Activated CD4-positive, alpha-beta memory T cell treated with anti-CD3 and anti-CD28 coated beads, Interleukin-2, amount 10 ng/mL, durations not matched to agents 7 days and 5 days (primary cell): ENCODE measurements around the gene CRB1. TPM values are rescaled to one million over a fixed set of nuclear protein-coding genes. Genes with fewer than 3 reads are reported as not detected.

Experiments used
- CTCF ChIA-PET: fragments of 350-600 bp; sonication (Branson Sonifier 250); formaldehyde crosslinking; loops from one replicate; lab custom pipeline; 2021; ENCODE audit warnings: antibody characterized with exemption, inconsistent platforms; lab: Charles Lee
- POLR2A ChIA-PET: fragments of 350-600 bp; sonication (Branson Sonifier 250); formaldehyde crosslinking; loops from one replicate; lab custom pipeline; 2021; ENCODE audit warnings: antibody characterized with exemption; lab: Charles Lee
- DNase-seq: peaks from one replicate; pipeline ENCODE4 v3.0.0-alpha.2; 2020
- H3K27ac Mint-ChIP-seq: one replicate; pipeline ENCODE4 v1.8.0; 2021; ENCODE audit warnings: mild to moderate bottlenecking, mixed read lengths
- H3K27me3 Mint-ChIP-seq: one replicate; pipeline ENCODE4 v1.8.0; 2021; ENCODE audit warnings: mixed read lengths
- H3K36me3 Mint-ChIP-seq: one replicate; pipeline ENCODE4 v1.8.0; 2021; ENCODE audit warnings: low read depth, mixed read lengths
- H3K4me1 Mint-ChIP-seq: one replicate; pipeline ENCODE4 v1.8.0; 2021; ENCODE audit warnings: mixed read lengths
- H3K4me3 Mint-ChIP-seq: one replicate; pipeline ENCODE4 v1.8.0; 2021; ENCODE audit warnings: mild to moderate bottlenecking, mixed read lengths
- H3K9me3 Mint-ChIP-seq: one replicate; pipeline ENCODE4 v1.8.0; 2021; ENCODE audit warnings: mixed read lengths
- total RNA-seq, 2 experiments: library from RNA; stranded (reverse); gene quantifications; one replicate each; pipeline ENCODE4 v1.2.3, GENCODE V29; 2021

CRB1 gene
- total RNA-seq, 2 experiments from 2014 or later: not detected

DNA sequence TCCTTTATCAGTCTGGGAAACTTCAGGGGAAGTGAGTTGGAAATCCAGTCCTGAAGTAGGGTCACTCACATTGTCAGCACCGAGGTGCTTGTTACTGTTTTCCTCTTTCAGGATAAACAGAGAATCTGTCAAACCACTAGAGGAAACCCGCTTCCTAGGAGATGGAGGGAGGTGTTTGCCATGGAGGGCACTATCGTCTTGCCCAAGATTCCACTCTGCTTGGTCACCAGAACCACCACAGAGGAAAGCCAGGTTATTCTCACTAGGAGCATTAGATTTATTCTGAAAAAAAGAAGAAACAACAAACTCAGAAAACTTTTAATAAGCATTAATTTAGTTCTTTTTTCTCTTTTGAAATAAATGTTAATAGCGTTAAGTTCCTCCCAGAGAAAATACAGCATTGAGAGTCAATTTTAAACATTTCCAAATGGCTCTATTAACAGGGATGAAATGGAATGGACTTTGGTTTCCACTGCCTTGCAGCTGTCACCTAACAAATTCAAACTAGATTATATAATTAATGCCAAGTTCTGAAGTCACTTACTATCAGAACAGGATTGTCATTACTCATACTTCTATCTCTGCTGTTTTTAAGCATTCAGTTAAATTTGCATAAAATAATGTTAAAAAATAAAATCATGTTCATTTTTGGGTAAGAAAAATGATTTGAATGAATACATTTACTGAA is 242.8 kb downstream of the CRB1 start:
- DNase-seq: no peak
- POLR2A ChIA-PET: no interaction called here
- Mint-ChIP-seq H3K27me3 (no peaks in the 10 kb centered on the region), H3K36me3 (peaks cover 14% of the 10 kb centered on the region), H3K27ac (no peak overlapping the region), H3K4me1 (no peaks in the 10 kb centered on the region), H3K4me3 (no peak overlapping the region), H3K9me3 (no peaks in the 10 kb centered on the region)
- CTCF ChIA-PET: interaction anchor here (0.7 to 1.6 kb wide), 2 partner anchors 8 to 111 kb away, joined by 3 to 10 read pairs; no protein-coding TSS in a partner anchor

DNA sequence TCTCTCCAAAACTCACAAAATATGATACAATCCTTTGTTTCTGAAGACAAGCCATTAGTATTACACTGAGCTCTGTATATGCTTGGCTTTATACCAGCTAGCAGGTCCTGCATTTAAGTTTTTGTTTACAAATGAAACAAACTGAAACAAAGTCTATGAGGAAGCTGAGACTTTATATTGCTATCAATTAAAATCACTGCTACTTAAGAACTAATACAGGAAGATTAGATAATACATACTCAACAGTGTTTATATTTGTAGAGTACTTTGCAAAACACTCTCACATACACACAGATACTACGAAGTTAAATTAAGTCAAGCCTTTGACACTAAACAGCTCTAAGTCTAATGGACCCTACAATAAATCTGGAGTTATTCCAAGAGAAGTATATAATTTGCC is 247.4 kb downstream of the CRB1 start:
- ChIA-PET CTCF (no interaction called here), POLR2A (no interaction called here)
- H3K36me3 Mint-ChIP-seq: peaks cover 9% of the 10 kb centered on the region
- H3K4me1 Mint-ChIP-seq: no peaks in the 10 kb centered on the region
- H3K4me3 Mint-ChIP-seq: no peak overlapping the region
- H3K9me3 Mint-ChIP-seq: no peaks in the 10 kb centered on the region
- no peak overlapping the region for H3K27ac Mint-ChIP-seq
- no peaks in the 10 kb centered on the region for H3K27me3 Mint-ChIP-seq
- DNase-seq: no peak

DNA sequence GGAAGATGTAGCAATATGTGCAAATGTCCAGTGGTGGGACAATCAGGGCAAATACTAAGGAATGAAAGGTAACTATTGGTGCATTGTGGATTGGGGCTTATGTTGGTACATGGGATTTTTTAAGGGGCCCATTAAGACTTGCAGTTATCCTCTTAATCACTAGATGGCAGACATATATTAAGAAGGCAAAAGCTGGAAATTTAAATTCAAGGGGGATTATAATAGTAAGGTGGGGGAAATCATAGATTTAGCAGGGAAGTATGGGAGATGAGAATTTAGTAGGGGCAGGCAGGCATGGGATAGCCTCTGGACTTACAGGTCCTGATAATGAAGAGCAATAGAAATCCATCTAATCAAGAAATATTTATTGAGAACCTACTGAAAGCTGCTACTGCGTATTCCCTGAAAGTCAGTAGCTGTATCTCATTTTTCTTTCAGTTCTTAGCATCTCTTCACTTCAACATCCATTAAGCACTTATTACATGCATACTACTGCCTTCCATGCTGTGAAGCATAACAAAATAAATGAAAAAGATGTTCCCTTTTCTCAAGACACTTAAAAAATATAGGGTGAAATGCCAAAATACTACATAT is 251.8 kb downstream of the CRB1 start:
- Mint-ChIP-seq H3K27ac (no peak overlapping the region), H3K4me3 (no peak overlapping the region), H3K4me1 (peaks cover 6% of the 10 kb centered on the region), H3K9me3 (no peaks in the 10 kb centered on the region), H3K36me3 (no peaks in the 10 kb centered on the region), H3K27me3 (no peaks in the 10 kb centered on the region)
- DNase-seq: no peak
- ChIA-PET POLR2A (interaction anchor here (1.2 kb wide), 1 partner anchor 383 kb away, joined by 3 read pairs; the partner anchor contains the start of gene C1orf53), CTCF (interaction anchor here (0.6 to 6.0 kb wide), 10 partner anchors 10 to 947 kb away, joined by 3 to 58 read pairs (median 3); partner anchors contain the start of gene C1orf53)

DNA sequence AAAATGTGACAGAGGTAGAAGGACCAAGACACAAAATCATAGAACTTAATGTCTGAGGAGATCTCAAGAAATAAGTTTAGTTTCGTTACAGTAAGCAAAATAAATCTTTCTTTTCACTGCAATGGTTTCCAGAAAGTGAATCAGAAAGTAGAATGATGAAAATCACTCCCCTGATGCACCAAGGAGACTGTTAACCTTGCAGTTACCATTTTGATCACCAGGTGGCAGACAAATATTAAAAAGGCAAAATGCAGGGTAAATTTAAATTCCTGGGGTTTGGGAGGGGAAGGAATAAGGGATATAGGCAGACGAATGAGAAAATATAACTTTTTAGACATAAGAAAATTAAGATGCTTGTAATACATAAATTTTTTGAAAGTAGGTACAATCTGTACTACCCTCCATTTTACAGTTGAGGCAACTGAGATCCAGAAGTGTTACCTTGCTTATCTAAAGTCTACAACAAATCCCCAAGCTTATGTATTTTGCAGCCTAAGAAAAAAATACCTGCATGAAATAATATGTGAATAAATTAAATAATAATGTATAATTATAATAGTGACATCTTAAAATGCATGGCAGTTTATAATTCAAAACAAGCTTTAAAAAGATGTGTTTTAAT is 253.2 kb downstream of the CRB1 start:
- no peaks in the 10 kb centered on the region for H3K9me3 Mint-ChIP-seq
- no peaks in the 10 kb centered on the region for H3K36me3 Mint-ChIP-seq
- H3K4me1 Mint-ChIP-seq: peaks cover 6% of the 10 kb centered on the region
- DNase-seq: no peak
- POLR2A ChIA-PET: interaction anchor here (0.7 kb wide), 1 partner anchor 347 kb away, joined by 3 read pairs; no protein-coding TSS in a partner anchor
- no peaks in the 10 kb centered on the region for H3K27me3 Mint-ChIP-seq
- CTCF ChIA-PET: interaction anchor here (0.6 to 6.0 kb wide), 14 partner anchors 9 to 943 kb away, joined by 3 to 58 read pairs (median 4); partner anchors contain the start of genes C1orf53 and LHX9
- no peak overlapping the region for H3K27ac Mint-ChIP-seq
- no peak overlapping the region for H3K4me3 Mint-ChIP-seq

DNA sequence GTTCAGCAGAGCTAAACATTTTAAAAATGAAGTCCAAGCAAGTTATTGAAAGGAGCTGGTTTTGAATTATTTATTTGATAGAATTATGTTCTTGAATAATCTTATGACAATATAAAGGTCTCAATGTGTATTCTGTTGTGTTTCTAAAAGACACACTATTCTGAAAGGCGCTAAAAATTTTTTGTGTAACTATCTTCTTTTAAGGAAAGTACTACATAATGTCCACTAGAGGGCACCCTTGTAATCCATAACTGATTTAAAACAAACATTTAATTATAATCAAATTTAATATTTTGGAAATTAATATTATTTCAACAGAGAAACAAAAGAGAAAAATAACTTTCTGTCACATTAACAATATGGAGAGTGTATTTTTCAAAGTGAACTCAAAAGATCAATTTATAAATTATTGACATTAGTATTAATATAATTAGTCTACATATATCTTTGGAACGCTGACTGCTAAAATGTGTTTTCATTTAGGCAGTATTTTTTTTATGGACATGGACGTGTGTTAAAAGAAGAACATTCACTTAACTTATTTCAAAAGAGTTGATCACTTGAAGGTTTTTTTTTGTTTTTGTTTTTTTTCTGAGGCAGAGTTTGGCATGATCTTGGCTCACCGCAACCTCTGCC is 258.8 kb downstream of the CRB1 start:
- CTCF ChIA-PET: interaction anchor here (0.7 to 1.7 kb wide), 6 partner anchors 20 to 398 kb away, joined by 3 to 6 read pairs (median 3); partner anchors contain the start of gene C1orf53
- H3K4me1 Mint-ChIP-seq: no peaks in the 10 kb centered on the region
- H3K36me3 Mint-ChIP-seq: no peaks in the 10 kb centered on the region
- no peaks in the 10 kb centered on the region for H3K27me3 Mint-ChIP-seq
- no peaks in the 10 kb centered on the region for H3K9me3 Mint-ChIP-seq
- H3K4me3 Mint-ChIP-seq: no peak overlapping the region
- no peak overlapping the region for H3K27ac Mint-ChIP-seq
- POLR2A ChIA-PET: no interaction called here
- DNase-seq: no peak

Other genes starting within 250 kb of the CRB1 start
- gene F13B, start 201.0 kb upstream of the CRB1 start, total RNA-seq: not detected
- 10 to 100 TPM; 73.0 to 75.7 TPM for gene ASPM, start 121.6 kb upstream of the CRB1 start, total RNA-seq
- gene ZBTB41, start 67.0 kb upstream of the CRB1 start, total RNA-seq: 1 to 10 TPM; 7.1 to 7.2 TPM